ENCODE measurements around the gene SLC5A10.
A peak's percentile ranks its signal among the peaks of the same experiment; 100 is the strongest.
"Not testable (repeated sequence)": the region's sequence is repeated elsewhere in the genome, so short reads cannot be mapped to it uniquely, and the experiment has no call there.

SLC5A10 gene

DNA sequence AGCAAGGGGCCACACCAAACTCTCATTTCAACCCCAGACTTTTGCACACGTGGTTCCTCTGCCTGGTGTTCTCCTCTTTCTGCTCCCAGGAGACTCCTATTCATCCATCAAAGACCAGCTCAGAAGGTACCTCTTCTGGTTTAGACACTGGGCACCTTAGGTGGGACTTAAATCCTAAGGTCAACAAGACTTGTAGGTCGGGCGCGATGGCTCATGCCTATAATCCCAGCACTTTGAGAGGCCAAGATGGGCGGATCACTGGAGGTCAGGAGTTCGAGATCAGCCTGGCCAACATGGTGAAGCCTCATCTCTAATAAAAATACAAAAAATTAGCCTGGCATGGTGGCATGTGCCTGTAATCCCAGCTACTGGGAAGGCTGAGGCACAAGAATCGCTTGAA is 95.5 kb downstream of the SLC5A10 start:
- not testable (repeated sequence) for DNase-seq

DNA sequence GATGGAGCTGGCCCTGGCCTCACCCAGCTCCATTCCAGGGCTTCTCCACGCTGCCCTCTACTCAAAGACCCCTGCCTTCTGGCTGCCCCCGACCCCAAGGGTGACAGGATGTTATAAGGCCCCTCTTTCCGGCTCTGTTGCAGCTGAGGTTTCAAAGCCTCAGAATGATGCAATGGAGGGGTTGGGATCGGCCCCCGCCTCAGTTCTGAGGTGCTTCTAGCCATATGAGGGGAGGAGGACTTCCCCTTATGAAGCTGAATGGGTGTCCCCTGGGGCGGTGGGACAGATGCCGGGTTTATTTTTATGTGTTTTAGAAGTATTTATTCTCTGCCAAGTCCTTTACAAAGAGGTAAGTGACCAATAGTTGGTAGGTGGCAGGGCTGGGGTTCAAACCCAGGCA is 96.9 kb downstream of the SLC5A10 start:
- not testable (repeated sequence) for DNase-seq

DNA sequence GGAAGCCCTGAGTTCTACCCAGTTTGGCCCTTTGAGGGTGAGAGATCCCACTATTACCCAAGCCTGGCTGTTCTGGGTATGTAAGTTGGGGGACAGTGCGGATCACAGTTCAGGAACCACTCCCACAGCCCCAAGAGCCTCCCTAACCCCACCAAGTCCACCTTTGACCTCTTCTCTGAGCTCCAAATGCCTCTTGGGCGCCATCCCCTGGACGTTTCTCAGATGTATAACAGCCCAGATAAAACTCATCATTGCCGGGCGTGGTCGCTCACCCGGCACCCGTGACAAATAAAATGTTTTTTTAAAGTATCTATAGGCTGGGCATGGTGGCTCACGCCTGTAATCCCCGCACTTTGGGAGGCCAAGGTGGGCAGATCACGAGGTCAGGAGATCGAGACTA is 103.5 kb downstream of the SLC5A10 start:
- not testable (repeated sequence) for DNase-seq

DNA sequence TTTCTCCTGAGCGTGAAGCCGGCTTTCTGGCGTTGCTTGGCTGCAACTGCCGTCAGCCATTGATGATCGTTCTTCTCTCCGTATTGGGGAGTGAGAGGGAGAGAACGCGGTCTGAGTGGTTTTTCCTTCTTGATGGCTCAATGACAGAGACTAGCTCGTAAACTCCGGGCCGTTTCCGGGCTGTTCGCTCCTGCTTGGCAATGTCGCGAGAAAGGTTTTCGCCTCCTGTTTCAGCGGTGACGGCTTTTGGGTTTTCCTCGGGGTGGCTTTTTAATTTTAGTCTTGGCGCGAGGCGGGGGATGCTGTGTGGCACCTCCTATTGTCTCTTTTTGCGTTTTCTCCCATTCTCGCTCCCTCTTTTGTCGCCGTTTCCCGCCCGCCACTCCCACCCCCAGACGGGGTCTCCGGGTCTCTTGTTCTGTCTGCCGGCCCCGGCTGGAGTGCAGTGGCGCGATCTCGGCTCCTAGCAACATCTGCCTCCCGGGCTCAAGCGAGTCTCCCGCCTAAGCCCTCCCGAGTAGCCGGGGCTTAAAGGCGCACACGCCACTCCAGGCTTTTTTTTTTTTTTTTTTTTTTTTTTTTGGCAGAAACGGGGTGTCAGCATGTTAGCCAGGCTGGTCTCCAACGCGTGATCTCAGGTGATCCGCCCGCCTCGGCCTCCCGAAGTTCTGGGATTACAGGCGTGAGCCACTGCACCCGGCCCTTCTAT is 110.2 kb downstream of the SLC5A10 start:
- peak; percentile 88 for DNase-seq

DNA sequence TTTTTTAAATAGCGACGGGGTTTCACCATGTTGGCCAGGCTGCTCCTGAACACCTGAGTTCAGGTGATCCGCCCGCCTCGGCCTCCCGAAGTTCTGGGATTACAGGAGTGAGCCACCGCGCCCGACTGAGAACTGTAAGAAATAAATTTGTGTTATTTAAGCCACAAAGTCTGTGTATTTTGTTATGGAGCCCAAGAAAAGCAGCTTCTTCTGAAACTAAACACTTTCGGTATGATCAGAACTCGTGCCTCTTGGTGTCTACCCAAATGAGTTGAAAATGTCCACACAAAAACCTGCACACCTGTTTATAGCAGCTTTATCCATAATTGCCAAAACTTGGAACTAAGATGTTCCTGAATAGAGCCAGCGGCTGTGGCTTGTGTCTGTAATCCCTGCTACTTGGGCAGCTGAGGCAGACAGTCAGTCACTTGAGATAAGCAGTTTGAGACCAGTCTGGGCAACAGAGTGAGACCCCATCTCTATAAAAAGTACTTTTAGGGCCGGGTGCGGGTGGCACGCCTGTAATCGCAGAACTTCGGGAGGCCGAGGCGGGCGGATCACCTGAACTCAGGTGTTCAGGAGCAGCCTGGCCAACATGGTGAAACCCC is 110.9 kb downstream of the SLC5A10 start:
- not testable (repeated sequence) for DNase-seq

DNA sequence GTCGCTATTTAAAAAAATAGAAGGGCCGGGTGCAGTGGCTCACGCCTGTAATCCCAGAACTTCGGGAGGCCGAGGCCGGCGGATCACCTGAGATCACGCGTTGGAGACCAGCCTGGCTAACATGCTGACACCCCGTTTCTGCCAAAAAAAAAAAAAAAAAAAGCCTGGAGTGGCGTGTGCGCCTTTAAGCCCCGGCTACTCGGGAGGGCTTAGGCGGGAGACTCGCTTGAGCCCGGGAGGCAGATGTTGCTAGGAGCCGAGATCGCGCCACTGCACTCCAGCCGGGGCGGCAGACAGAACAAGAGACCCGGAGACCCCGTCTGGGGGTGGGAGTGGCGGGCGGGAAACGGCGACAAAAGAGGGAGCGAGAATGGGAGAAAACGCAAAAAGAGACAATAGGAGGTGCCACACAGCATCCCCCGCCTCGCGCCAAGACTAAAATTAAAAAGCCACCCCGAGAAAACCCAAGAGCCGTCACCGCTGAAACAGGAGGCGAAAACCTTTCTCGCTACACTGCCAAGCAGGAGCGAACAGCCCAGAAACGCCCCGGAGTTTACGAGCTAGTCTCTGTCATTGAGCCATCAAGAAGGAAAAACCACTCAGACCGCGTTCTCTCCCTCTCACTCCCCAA is 111.5 kb downstream of the SLC5A10 start:
- peak; percentile 92 for DNase-seq

DNA sequence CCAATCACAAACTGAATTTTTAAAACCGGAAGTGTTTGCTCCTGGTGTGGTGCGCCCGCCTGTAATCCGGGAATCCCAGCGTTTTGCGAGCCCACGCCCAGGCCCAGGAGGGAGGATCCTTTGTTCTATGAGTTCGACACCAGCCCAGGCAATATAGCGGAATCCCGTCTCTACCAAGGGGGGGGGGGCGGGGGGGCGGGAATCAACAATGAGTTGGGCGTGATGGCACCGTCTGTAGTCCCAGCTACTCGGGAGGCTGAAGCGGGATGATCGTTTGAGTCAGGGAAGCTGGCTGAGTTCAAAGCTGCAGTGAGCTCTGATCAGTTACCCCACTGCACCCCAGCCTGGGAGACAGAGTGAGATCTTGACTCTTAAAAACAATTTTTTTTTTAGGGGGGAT is 112.4 kb downstream of the SLC5A10 start:
- peak; percentile 9 for DNase-seq

DNA sequence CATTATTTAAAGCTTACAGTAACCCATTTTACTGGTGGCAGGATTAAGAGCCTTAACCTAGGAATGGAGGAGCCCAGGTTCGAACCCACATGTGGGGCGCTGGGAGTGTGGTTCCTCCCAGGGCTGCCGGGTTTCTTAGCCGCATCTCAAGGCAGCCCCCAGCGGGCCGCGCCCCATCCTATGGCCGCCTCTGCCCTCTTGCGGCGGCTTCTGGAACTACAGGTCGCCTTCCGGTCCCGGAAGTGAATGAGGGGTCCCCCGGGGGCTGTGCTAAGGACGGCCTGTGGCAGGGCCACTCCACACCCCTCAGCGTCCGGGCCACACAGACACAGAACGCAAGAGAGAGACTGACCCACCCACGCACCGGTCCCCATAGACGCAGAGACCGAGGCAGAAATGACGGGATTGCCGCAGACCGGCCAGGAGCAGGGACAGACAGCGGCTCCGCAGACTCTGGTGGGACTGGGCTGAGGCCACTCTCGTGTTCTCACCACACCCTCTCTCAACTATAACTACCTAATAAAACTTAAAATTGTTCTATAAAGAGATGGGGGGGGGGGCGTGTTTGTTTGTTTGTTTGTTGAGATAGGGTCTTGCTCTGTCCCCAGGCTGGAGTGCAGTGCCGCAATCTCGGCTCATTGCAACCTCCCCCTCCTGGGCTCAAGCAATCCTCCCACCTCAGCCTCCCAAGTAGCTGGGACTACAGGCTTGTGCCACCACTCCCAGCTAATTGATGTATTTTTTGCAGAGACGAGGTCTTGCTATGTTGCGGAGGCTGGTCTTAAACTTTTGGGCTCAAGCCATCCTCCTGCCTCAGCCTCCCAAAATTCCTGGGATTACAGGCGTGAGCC is 118.6 kb downstream of the SLC5A10 start:
- DNase-seq: not testable (repeated sequence)
